ENCODE results near the gene TTC28. TPM values are rescaled to one million over a fixed set of nuclear protein-coding genes. Genes with fewer than 3 reads are reported as not detected.

The TTC28 gene
- polyA plus RNA-seq, 12 donors: 20.5 to 38.3 (median 28.6) TPM

DNA sequence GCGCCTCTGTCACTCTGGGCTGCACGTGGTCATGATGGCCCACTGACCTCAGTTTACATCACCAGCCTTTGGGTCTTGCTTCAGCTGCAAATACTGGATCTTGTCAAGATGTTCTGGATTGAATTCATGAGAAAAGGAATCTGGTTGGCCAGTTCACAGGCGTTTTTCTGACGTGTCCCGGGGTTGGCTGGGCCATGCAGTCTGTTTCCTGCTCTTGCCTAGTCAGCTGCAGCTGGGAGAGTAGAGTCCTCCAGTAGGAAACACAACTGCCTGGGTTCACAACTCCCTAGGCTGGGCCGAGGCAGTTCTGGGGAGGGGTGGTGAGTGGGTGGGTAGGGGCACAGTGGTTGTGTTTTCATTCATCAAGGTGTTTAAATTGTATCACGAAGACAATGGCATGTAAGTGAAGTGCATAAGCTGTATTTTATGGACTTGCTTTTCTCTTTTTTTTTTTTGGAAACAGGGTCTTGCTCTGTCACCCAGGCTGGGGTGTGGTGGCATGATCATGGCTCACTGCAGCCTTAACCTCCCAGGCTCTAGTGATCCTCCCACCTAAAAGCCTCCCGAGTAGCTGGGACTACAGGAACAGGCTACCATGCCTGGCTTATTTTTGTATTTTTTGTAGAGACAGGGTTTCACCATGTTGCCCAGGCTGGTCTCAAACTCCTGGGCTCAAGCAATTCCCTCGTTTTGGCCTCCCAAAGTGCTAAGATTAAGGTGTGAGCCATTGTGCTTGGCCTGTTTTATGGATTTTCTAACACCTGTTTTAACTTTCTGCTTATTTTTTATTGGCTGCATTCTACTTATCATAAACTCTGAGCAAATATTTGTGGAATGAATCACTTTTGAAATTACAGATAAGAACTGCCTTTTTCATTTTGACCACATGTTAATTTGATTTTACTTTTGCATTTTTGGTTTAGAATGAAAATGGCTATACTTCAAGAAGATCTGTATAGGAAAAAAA is 706.6 kb downstream of the TTC28 start:
- DNase-seq: no peak

DNA sequence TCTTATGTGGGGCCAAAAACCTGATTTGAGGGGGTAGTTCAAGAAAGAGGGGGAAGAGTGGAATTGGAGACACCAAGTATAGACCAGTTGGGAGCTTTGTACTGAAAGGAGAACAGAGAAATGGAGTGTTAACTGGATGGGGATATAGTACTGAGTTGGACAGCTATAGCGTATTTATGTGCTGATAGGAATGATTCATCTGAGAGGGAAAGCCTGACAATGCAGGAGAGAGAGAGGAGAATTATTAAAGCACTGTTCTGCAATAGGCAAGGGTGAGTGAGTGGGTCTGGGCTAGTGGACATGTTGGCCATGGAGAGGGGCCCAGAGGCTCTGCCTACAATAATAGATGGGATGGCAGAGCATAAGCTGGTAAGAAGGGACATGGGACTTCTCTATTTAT is 707.7 kb downstream of the TTC28 start:
- no peak for DNase-seq

DNA sequence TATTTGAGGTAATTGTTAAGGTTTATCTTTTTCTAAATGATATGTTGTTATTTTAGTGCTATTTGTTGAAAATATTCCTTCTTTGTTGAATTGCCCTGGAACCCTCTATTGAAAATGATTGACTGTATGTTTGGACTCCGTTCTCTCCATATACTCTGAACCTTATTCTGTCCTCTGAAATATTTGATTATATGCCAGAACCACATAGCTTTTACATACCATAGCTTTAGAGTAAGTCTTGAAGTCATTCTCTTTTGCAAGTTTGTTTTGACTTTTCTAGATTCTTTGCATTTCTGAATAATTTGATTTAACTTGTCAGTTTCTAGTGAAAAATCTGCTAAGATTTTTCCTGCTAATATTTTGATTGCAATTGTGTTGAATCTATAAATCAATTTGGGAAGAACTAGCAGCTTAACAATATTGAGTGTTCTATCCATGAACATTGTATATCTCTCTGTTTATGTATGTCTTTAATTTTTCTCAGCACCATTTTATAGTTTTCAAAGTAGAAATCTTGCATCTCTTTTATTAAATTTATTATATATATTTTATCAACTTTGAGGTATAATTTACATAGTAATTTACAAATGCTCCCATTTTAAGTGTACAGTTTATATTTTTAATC is 708.9 kb downstream of the TTC28 start:
- DNase-seq: no peak

DNA sequence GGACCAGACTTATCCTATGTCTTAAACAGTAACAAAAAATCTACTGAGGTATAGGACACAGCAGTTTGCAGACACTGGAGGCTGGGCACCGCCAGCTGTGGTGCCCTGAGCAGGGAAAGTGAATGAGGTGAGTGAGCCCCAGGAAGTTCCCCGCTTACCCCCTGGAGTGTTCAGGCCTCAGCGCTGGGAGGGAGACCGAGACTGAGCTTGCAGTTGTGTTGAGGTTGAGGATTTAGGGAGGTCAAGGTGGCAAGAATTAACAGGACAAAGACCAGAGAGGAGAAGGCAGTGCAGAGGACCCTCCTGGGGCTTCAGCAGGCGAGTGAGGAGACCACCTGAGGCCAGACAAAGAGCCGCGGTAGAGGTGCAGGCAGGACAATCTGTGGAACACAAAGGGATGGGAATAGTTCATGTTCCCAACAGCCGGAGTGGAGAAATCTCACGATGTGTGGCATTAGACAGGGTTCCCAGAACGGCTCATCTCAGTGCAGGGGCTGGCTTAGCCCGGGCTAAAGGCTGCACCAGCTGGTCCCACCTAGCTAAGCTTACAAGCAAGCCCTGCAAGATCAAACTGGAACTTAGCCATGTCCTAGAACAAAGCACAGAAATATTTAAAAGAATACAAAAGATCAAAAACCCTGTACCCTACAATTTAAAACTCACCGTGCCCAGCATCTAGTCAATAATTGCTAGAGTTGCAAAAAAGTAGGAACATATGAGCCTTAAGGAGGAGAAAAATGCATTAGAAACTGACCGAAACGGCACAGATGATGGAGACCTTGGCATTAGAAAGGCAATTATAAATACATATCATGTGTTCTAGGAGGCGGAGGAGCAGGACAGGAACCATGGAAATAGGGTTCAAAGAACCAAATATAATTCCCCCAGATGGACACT is 713.2 kb downstream of the TTC28 start:
- DNase-seq: no peak

DNA sequence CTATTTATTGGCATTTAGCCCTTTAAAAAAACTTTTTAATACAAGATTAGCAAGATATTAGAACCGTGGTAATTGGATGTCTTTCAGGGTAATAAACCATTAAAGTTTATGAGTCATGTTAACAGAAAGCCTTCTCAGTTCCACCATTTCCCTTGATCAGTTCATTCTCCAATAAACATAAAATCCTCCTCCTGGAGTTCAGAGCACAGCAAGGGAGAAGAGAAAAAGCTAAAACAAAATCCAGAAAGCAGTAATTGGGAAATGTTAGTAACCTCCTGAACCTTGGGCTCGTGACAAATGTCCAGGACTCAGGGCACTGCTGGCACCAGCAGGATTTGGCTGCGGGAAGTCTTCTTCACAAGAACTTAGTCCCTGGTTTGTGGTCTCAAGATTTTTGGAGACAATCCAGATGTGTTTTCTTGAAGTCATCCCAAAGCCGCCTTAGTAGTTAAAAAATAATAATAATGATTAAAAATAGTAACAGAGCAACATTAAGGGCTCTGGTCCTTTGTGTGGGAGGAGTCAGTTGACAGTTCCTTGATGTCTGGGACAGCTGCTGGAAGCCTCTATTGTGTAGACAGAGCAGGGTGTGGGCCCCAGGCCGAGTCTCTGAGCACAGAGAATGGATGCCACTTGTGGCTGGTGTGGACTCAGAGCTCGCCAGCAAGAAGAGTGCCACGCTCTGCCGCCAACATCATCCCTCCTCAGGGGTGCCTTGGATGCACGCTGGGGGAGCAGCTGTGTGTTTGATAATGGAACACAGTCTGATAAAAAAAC is 717.2 kb downstream of the TTC28 start:
- DNase-seq: no peak

DNA sequence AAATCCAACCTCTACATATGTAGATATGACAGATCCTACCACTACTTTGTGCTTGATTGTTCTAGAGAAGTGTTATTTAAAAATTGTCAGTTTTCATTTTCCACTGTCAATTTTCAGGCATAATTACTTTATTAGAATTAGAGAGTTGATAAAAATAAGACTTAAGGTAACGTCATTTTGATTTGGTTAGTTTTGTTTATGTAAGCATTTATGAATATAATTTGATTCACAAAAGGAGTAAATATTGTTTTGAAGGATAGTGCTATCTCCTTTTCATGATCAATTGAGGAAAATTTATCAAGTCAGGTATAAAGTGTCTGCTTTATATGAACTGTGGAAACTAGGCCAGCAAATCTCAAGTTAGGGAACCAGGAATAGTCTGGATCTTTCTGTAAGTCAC is 718.0 kb downstream of the TTC28 start:
- no peak for DNase-seq

DNA sequence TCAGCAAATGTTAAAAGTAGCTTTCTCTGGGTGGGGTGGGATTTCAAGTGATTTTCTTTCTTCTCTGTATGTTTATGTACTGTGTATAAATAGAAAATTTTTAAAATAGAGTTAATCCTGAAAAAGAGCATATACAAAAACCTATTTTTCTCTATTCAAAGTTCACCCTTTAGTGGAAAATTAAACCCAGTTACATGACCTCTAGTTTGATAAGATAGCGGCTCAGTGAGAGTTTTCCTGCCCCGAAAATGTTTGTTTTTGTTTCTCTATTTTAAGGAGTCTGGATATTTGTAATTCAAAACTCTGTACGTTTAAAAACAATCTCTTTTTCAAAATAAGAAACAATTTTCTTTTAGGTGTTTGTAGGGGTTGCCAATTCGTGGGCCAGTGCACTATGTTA is 718.5 kb downstream of the TTC28 start:
- no peak for DNase-seq

DNA sequence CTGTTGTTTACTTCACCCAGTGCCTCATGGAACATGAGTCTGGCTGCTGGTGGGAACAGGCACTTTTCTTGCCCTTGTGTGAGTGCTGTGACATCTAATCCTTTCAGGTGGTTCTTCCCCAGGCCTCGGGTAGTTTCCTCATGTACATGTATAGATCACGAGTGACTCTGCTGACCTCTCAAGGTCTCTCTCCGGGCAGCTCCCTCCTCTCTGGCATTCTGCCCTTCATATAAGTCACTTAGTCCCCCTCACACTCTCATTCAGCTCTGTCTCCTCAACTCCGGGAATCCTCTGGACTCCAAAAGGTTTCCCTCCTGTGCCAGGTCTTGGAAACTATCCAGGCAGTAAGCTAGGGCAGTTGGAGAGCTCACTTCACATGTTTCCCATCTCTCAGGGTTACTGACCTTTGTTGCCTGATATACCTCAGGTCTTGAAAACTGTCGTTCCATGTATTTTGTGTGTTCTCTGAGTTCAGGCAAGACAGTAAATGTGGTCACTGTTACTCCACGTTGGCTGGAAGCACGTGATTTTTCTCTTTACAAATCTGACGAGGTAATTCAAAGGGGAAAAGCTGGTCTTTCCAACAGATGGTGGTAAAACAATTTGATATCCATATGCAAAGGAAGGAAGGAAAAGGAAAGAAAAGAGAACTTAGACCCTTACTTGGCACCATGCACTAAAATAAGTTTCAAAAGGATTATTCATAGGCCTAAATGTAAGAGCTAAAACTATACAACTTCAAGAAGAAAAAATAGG is 720.1 kb downstream of the TTC28 start:
- no peak for DNase-seq

DNA sequence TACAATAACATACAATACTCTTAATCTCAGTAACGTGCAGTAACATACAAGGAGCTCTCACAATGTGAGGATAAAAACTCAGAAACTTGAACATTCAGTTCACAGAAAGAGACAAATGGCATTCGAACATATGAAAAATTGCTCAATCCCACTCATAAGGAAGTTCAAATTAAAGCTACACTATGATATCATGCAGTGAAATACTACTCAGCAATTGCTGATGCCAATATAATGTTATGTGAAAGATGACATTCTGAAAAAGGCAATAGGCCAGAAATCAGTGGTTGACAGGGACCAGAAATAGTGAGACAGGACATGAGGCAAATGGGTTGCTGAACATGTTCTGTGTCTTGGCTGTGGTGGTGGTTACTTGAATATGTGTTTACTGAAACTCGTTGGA is 726.9 kb downstream of the TTC28 start:
- no peak for DNase-seq

DNA sequence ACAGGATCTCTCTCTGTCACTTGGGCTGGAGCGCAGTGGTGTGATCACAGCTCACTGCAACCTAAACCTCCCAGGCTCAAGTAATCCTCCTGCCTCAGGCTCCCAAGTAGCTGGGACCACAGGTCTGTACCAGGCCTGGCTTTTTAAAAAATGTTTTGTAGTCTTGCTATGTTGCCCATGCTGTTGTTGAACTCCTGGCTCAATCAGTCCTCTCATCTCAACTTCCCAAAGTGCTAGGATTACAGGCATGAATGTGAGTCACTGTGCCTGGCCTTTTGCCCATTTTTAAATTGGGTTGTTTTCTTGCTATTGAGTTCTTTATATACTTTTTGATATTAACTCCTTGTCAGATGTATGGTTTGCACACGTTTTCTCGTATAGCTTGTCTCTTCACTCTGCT is 727.5 kb downstream of the TTC28 start:
- no peak for DNase-seq

DNA sequence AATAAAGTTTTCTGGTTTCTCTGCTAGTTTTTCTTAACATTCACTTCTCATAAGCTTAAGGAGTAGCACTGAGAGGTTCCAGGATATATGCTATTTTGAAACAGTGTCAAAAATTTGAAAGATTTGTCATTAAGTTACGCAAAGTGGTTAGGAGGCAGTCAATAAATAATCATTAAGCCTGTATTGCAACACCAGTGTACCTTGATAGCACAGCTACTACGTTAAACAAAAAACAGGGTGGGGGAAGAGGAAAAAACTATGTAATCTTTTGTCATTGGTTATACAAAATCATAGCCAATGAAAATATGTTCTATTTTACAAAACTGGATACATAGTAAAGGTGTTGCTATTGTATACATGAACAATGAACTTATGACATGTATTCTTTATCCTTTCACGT is 730.2 kb downstream of the TTC28 start:
- no peak for DNase-seq

DNA sequence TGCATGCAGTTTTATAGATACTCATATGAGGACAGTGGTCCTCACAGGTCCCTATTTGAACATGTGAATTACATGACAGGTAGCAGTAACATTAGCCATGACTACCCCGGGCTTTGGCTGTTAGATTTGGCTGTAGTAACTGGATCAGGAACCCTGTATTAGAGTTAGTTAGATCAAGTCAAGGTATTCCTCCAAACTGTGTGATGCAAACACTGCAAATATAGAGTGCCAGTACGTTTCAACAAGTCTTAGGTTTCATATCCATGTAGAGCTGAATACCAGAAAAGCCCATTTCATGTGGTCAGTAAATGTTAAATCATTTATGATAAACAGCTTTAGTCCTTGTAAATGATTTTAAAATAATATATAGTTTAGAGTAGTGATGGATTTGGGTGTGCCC is 731.1 kb downstream of the TTC28 start:
- DNase-seq: no peak

DNA sequence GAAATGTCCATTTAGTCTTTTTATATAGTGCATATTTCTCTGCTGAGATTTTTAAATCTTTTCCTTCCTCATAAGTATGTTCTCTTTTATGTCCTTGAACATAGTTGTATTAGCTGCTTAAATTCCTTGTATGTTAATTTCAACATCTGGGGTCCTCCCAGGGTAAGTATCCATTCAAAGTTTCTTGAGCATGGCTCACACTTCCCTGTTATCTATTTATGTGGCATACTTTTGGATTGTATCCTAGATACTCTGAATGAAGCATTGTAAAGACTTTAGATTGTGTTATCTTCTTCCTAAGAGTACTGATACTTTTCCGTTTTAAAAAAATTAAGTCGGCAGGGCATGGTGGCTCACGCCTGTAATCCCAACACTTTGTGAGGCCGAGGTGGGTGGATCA is 732.2 kb downstream of the TTC28 start:
- no peak for DNase-seq

DNA sequence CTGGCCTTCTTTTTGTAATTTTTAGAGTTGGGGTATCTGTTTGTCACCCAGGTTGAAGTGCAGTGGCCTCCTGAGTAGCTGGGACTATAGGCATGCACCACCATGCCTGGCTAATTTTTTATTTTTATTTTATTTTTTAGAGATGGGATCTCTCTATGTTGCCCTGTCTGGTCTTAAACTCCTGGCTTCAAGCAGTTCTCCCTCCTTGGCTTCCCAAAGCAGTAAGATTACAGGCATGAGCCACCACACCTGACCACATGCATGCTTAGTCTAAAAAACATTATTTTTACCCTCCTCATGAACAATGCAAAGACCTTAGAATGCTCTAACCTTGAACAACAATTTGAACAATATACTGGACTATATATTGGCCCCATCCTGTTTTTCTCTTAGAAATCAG is 738.5 kb downstream of the TTC28 start:
- no peak for DNase-seq

DNA sequence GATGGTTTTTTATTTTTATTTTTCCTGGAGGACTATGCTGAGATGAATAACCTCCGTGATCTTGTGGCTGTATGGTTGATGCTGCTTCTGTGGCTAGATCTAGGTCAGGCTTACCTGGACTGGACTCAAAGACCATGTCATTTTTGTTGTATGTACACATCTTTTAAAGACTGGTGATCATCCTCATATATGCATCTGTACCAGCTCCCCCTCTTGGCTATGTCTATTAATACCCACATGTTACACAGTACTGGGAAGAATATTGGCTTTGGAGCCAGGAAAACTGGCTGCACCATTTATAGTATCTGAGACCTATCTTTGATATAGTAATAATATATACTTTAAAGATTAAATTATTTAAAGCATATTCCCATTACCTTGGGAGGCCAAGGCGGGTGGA is 742.2 kb downstream of the TTC28 start:
- DNase-seq: no peak

DNA sequence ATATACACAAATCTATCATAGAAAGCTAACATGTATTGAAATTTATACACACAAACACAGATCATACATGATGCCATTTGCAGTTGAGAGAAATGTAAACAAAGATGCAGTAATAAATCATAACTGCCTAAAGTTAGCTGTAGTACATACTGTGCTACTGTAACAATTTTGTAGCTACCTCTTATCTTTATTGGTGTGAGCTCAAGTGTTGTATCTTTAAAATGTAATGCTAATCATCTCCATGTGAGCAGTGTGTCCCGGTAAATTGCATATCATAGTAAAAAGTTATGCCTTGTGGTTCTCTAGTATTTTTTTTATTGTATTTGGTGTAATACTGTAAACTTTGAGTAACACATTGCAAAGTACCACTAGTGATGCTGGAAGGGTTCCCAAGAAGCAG is 743.7 kb downstream of the TTC28 start:
- DNase-seq: no peak

DNA sequence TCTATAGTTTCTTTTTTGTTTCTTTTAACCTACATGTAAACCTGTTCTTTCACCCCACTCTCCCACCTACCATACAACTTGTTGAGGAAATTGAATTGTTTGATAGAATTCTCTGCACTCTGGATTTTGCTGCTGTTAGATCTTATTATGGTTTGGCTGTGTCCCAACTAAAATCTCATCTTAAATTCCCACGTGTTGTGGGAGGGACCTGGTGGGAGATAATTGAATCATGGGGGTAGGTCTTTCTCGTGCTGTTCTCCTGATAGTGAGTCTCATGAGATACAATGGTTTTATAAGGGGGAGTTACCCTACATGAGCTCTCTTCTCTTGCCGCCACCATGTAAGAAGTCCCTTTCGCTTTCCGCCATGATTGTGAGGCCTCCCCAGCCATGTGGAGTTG is 745.6 kb downstream of the TTC28 start:
- no peak for DNase-seq

DNA sequence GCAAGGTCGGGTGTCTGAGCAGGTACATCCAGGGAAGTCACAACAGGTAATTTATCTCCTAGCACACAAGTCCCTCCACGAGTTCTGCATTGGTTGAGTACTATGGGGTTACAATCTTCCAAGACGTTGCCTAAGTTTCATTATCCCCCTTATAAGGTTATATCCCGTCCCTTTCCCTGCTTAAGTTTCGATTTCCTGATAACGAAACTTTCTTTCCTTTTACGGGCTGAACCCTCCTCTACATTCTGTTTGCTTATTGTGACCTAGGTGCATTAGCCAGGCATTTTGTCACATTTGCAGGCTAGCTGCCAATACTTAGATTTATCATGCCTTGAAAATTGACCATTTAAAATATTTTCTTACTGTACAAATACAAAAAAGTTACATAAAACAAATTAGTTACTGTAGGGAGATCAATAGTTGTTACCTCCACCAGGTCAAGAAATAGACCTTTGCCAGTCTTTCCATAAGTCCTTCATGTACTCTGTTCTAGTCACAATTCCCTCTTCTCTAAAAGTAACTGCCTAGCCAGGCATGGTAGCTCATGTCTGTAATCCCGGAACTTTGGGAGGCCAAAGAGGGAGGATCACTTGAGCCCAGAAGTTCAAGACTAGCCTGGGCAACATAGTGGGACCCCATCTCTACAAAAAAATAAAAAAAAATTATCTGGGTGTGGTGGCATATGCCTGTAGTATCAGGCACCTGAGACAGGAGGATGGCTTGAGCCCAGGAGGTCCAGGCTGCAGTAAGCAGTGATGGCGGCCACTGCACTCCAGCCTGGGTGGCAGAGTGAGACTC is 746.3 kb downstream of the TTC28 start:
- DNase-seq: no peak

DNA sequence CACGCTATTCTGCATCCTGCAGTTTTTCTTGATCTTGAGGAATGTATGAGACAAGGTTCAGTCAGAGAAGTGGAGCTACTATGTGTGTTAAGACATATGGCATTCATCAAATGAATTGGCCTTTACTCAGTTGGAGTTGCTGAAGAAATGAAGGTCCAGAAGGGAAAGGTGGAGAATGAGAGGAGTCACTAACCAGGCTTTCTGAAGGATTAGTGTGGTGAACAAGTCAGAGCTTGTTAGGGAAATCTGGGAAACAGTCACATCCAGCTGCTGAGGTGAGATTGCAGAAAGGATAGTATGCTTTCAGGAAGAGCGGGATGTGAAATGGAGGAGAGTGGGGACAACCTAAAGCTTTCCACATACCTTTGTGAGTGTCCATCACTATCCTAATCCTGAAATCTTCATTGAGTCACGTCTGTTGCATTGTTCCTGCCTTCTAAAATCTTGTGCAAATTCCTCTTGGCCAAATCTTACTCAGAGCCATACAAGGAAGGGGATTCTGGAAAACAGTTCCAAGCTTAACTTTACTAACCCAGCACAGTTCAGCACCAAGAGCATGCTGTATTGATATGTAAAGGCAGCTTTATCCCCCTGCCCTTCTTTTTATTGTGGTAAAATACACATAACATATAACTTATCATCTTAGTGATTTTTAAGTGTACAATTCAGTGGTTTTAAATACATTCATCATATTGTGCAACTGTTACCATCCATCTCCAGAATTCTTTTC is 749.1 kb downstream of the TTC28 start:
- no peak for DNase-seq
